Measurements from ENCODE around the gene FRMD4B.
"Not testable (repeated sequence)": the region's sequence is repeated elsewhere in the genome, so short reads cannot be mapped to it uniquely, and the experiment has no call there.

The FRMD4B gene

DNA sequence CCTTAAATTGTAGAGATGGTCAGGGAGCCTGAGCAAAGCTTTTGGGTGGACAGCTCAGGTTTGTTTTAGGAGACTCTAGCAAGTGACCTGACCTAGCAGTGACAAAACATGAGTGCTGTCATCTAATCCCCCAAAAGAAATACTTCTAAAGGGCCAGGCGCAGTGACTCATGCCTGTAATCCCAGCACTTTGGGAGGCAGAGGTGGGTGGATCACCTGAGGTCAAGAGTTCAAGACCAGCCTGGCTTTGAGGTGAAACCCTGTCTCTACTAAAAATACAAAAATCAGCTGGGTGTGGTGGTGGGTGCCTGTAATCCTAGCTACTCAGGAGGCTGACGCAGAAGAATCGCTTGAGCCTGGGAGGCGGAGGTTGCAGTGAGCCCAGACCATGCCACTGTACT lies 150.7 kb downstream of the FRMD4B start:
- DNase-seq, result not testable (repeated sequence)

- no peak for DNase-seq
These were observed 153.4 kb downstream of the FRMD4B start for GRCh38 chr3:69232482-69232881.

- DNase-seq, result no peak
These were observed 153.9 kb downstream of the FRMD4B start for GRCh38 chr3:69231929-69232440.

DNA sequence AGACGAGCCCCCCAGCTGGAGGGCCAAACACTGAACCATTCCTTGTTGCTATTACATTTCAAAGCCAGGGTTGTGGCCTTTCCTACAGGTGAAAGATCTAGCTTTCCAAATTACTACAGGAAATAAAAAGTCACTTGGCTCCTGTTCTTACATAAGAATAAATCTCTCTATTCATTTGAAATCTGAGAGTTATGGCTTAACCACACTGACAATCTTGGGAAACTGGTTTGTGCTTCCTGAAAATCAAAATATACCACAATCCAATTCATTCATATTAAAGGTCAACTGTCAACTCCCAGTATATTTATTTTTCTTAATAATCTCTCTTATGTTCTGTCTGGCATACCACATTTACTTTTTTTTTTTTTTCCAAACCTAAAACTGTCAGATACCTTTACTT lies 159.8 kb downstream of the FRMD4B start:
- no peak for DNase-seq

DNA sequence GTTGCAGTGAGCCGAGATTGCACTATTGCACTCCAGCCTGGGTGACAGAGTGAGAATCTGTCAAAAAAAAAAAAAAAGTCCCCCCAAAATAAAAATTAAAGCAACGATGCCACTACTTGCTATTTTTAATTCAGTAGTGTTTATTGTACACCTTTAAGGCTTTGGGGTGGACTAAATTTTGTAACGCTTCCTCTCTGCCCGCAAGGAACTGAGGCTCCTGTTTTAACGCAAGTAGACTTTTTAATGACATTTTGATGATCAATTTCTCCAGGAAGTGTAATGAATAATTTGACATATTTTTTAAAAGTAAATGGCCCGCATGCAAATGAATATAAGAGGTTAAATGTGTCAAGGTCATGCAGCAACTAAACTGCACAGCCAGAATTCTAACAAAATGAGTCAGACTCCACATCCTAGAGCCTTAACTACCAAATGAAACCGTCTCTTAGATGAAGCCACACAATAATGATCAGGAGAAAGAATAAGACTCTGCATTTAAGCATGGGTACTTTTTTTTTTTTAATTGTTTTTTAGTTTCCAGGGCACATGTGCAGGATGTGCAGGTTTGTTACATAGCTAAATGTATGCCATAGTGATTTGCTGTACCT lies 166.7 kb downstream of the FRMD4B start:
- no peak for DNase-seq

GRCh38 chr3:69218079-69218478 lies 167.8 kb downstream of the FRMD4B start:
- DNase-seq, result no peak

DNA sequence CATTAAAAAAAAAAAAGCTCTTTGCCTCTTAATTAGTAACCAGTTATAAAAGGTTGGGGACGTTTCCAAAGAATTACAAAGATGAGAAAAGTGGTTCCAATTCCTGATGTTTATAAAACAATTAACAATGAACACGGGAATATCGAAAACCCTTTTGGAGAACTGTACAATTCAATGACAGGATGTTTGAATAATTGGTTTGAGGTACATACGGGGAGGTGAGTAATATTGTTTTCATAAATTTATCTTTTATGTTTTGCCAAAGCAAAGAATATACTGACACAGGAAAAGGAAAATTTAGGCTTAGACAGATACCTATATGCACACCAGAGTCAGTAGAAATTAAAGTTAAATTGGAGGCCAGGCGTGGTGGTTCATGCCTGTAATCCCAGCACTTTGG lies 168.9 kb downstream of the FRMD4B start:
- no peak for DNase-seq

DNA sequence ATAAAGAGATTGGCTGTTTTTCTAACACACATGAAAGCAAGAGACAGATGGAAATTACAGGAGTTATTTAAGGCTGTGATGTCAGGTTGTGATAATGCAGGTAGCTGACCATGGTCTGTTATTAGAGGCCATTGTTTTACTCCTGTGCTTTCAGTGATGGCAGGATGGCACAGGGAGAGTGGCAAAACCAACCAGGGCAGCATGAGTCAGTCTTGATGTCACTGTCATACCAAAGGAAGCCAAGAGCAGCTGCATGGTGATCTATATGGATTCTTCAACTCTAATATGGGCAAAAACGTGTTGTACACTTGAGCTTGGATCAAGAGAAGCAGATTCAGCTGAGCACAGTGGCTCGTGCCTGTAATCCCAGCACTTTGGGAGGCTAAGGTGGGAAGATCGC lies 171.6 kb downstream of the FRMD4B start:
- DNase-seq, result no peak

GRCh38 chr3:69212411-69213160 lies 173.3 kb downstream of the FRMD4B start:
- DNase-seq, result peak; percentile 84

DNA sequence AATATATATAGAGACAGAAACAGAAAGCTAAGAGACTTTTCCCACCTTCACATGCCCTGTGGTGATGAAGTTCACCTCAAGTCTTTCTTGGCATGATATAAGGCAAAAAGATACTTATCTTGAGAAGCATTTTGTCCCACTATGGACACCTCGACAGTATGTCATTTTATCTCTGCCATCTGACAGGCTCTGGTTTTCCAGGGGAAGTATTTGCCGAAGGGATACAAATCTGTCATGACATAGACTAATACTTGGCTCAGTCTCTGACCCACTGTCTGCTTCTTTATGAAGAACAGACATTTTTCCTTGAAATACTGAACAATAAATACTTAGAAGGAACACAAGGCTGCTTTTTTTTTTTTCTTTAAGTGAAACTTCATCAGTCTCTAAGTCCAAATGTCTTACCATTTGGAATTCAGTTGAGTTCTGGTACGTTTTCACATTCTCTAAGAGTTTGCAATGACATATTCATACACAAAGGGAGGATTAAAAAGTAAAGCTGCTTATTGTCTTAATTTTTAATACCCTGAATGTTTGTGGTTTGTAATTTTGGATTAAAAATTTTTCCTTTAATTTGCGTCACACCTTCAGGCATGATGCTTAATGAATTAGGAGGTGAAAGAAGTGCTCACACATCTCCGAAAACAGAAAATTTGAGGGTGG lies 175.7 kb downstream of the FRMD4B start:
- DNase-seq, result no peak

GRCh38 chr3:69209413-69209812 lies 176.5 kb downstream of the FRMD4B start:
- no peak for DNase-seq

DNA sequence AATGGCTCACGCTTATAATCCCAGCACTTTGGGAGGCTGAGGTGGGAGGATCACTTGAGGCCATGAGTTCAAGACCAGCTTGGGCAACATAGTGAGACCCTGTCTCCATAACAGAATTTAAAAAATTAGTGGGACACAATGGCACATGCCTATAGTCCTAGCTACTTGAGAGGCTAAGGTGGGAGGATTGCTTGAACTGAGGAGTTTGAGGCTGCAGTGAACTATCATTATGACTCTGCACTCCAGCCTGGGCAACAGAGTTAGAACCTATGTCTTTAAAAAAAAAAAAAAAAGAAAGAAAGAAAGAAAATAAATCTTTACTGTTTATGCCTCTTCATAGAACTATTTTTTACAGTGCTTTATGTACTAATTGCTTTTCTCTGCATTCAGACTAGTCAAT lies 178.9 kb downstream of the FRMD4B start:
- no peak for DNase-seq

GRCh38 chr3:69205385-69205784 lies 180.5 kb downstream of the FRMD4B start:
- DNase-seq, result no peak

GRCh38 chr3:69204315-69204957 lies 181.5 kb downstream of the FRMD4B start:
- no peak for DNase-seq

DNA sequence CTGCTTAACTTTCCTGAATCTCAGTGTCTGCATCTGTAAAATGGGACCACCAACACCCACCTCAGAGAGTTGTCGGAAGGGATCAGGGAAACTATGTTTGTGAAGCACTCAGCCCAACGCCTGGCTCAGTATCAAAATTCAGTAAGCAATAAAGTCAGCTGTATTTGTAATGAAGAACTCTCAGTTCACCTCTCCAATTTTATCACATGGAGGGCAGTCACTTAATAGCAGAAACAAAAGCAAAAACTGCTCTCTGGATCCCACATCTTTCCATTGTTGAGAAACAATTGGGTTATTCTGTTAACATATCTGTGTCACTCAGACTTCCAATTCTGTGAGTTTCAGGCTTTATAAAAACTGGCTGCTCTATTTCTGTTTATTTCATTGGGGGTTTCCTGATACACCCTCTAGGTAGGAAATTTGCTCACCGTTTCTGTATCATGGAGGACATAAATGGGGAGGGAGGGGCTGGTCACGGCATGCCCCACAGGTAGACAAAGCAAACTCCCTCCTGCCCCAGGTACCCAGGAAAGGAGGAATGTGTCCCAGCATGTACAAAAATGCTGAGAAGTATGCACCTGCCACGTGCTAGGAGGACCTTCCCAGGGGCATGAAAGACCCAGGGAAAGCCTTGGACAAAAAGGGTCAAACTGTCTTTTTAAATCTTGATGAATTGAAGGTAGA lies 182.1 kb downstream of the FRMD4B start:
- no peak for DNase-seq

DNA sequence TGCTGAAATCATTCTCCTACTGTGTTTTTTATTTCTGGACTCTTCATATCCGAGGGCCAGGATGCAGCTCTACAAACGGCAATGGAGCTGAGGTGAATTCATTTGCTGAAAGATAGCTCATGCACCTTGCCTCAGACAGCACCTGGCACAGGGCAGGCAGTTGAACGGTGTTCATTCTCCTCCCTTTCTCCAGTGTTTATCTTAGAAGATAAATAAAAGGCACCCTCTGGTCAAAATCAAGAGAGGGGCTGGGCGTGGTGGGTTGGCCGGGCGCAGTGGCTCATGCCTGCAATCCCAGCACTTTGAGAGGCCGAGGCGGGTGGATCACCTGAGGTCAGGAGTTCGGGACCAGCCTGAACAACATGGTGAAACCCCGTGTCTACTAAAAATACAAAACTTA lies 184.2 kb downstream of the FRMD4B start:
- no peak for DNase-seq

DNA sequence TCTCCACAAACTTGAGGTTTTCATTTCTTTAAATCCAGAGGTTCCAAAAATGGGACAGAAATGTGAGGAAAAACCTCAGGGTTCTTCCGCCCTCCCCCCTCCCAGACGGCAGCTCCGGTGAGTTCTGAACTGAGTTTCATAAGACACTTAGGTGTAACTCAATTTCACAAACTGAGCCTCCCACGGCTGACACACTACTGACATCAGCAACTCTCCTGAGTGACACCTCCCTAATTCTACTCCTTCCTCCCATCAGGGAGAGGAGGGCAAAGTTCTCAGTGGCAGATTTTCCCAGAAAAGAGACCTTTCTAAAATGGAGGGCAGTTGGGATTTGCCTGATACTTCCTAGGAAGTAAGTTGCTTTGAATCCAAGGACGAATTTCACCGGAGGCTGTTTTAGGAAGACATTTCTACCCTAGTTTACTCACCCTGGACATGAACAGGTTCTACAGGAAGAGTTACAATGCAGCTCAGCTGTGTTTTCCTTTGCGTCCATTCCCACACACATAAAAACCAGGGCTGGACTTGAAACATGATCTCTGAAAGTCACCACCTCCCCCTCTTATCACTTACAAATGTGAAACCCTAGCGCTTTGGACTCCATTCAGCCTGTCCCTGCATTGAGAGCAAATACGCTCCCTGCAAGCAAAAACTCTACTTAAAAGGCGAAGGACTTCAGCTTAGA lies 185.4 kb downstream of the FRMD4B start:
- no peak for DNase-seq

- DNase-seq, result no peak
These were observed 185.9 kb downstream of the FRMD4B start for GRCh38 chr3:69199942-69200341.

DNA sequence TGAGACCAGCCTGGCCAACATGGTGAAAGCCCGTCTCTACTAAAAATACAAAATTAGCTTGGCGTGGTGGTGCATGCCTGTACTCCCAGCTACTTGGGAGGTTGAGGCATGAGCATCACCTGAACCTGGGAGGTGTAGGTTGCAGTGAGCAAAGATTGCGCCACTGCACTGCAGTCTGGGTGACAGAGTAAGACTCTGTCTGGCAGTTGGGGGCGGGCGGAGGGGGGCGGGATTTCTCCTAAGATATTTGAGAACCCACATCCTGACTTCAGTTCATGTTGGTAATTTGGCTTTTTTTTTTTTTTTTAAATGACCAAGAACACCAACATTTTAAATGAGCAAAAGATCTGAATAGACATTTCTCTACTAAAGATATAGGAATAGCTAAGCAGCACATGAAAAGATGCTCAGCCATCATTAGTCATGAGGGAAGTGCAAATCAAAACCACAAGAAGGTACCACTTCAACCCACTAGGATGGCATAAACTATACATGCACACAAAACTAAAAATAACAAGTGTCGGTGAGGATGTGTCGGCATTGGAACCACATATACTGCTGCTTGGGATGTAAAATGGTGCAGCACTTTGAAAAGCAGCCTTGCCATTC lies 187.9 kb downstream of the FRMD4B start:
- DNase-seq, result no peak

DNA sequence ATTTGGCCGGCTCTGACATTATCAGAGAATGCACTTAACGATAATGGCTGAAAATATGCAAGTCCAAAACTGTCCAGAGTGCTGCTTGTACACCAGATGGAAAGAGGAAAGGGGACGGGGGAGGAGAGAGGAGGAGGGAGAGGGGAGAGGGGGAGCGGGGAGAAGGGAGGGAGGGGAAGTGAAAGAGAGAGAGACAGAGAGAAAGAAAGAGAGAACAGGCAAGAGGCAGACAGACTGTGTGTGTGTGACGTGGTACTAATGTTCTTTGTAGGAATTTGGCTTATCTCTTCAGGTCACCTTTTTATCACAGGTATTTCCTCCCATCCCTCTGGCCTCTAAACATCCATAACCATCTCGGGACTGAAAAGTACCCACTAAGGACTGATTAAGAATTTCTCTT lies 188.4 kb downstream of the FRMD4B start:
- DNase-seq, result no peak

GRCh38 chr3:69196876-69197275 lies 189.0 kb downstream of the FRMD4B start:
- no peak for DNase-seq

Data from GF-D8 (cell line).